HL-60/S4 treated with phorbol 12-myristate 13-acetate at 8.2 ng/mL for 4 days and 3 days (cell line): ENCODE results near the gene PRICKLE2.

Experiments used
- in situ Hi-C: fragments of 300-500 bp; cut with MboI; formaldehyde crosslinking; loops from 2 replicates; pipeline ENCODE4 v1.15.0; 2022; ENCODE audit warnings: low sequenced_read_pairs

Gene PRICKLE2

DNA sequence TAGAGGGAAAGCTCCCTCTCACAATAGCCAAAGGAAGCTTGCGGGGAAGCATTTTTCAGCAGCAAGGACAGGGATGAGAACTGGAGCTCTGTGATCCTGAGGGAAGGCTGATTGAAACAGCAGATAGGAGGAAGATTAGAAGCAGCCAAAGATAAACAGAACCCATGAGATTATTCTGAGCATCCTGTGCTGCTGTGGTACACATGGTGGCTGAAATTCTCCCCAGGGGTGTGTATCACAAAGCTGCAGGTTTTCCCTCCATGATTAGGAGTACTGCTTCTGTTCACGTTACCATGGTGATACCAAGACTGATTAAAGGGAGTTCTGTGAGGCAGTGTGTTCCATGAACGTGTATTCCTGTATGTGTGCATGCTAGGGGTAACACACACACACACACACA, 171.7 kb downstream of the PRICKLE2 start:
- in situ Hi-C loops = no loop called here

DNA sequence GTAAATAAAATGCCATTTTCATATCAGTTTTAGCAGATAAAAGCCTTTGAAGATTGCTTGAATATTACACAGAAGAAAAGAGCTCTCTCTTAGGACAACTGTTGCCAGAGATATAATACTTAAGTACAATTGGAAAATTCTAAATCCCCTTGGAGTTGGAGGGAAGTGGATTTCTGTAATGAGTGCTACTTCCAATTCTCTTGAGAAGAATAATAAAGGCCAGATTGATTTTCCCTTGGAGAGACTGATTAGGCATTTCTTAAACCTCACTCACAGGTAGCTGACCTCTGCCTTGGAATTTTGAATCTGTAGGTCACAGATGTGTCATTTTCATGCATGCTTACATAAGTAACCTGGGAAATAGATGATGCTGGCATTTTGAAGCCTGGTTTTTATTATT, 172.1 kb downstream of the PRICKLE2 start:
- in situ Hi-C loops = no loop called here

DNA sequence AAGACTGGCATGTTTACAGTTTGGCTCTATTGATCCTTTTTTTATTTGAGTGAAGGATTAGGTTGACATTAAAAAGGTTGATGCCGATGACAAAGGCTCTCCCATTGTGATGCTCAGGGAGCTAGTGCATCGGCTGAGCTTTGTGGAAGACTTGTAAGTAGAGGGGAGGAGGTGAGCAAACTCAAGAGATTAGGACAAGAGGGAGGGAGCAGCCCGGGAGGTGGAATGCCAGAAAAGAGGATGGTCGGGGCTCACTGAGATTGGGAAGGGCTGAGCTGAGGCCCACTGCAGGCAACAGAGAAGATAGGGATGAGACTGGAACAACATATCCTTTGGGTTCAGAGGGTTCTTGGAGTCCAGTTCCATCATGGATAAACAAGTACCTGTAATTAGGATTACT, 175.4 kb downstream of the PRICKLE2 start:
- in situ Hi-C loops = loop anchor here (25.0 kb wide), 1 partner anchor 437 kb away; no protein-coding TSS in a partner anchor

DNA sequence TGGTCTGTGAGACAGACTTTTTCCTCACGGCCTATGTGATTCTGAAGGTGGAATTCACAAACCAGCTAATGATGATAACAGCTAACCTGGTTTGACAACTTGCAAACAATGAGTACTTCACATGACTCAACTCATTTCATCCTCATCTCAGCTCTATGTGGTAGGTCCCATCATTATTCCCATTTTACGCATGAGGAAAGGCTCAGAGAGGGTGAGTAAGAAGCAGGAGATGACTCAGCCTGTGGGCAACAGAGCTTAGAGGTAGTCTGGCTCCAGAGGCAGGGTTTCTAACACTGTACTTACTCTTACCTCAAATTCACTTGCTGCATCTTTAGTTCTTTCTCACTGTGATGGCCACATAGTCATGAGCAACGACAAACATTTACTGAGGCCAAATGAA, 176.1 kb downstream of the PRICKLE2 start:
- in situ Hi-C loops = loop anchor here (25.0 kb wide), 1 partner anchor 438 kb away; no protein-coding TSS in a partner anchor

DNA sequence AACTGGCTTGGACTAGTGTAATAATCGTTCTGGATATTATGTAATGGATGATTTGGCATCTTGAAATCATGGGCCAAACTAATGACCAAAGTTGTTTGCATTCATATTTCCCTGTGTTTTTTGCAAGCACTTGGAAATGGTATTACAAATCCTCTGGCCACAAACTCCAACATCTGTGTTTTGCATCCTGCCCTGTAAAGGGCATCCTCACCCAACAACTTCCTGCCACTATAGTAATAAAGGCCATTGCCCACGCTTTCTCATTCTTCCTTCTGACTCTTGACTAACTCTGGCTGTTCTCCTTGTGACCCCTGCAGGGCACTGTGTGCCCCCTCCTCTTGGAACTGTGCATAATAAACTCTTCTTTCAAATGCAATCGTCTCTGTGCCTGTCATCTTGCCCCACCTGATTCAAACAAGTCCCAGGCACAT, 176.6 kb downstream of the PRICKLE2 start:
- in situ Hi-C loops = loop anchor here (25.0 kb wide), 1 partner anchor 439 kb away; no protein-coding TSS in a partner anchor

DNA sequence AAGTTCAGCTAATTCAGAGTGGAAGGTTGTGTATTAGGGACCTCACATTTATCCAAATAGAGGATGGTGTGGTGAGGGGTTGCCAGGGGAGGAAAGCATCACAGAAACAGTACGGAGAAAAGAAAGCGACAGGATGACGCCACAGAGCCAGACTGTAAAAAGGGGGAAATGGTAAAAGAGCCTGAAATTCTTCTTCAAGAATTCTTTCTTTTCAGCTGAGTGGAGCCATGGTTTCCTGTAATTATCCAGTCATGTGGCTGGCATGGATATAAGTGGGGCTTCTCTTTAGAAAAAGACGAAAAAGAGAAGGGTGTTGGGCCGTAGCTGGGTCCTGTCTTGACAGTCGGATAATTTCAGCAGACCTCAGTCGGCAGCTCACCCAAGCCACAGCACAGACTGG, 177.5 kb downstream of the PRICKLE2 start:
- in situ Hi-C loops = loop anchor here (25.0 kb wide), 1 partner anchor 440 kb away; no protein-coding TSS in a partner anchor

DNA sequence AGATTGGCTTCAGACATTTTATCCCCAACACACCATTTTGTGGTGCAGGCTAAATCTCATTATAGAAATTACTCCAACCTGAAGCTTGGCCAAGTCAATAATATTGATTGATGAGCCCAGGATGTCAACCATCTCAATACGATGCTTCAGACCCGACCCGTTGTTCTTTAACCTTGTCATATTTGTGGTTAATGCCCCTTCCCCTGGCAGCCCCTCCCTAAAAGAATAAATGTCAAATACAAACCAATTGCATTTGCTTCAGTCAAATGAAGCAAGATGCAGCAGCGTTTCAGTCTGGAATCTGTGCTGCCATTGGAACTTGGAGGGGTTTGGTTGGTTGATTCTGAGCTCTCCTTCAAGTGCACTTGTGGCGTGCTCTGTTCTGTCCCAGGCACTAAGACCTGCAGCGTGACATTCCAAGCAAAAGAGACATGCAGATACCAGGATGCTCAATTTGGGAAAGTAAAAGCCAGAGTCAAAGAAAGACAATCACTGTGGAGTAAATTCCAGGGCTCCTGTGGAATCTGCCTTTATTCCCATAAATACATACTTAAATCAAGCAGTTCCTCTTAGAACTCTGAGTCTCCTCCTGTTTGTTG, 178.2 kb downstream of the PRICKLE2 start:
- in situ Hi-C loops = loop anchor here (25.0 kb wide), 1 partner anchor 440 kb away; no protein-coding TSS in a partner anchor

DNA sequence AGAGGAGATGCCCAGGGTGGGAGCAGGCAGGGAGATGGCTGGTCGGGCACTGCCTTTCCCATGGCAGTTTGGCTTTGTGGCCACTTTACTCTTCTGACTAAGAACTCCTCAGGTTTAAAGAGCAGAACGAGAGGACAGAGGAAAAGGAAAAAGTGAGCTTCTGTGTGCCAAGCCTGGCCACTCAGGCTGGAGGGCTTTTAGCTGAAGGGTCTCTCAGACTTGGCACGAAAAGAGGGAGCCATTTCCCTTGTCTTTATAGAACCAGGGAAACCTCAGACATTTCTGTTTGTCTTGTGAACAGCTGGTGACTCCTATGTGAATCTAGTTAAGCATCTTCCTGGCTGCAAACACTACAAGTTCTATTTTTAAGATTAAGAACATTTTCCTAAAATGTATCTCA, 178.7 kb downstream of the PRICKLE2 start:
- in situ Hi-C loops = loop anchor here (25.0 kb wide), 1 partner anchor 441 kb away; no protein-coding TSS in a partner anchor

DNA sequence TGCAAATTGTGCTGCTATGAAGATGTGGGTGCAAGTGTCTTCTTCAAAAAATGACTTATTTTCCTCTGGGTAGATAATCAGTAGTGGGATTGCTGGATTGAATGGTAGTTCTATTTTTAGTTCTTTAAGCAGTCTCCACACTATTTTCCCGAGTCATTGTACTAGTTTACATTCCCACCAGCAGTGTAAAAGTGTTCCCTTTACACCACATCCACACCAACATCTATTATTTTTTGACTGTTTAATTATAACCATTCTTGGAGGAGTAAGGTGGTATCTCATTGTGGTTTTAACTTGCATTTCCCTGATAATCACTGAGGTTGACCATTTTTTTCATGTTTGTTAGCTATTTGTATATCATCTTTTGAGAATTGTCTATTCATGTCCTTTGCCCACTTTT, 182.3 kb downstream of the PRICKLE2 start:
- in situ Hi-C loops = loop anchor here (25.0 kb wide), 1 partner anchor 444 kb away; no protein-coding TSS in a partner anchor
